ENCODE measurements around the gene ZNRF4.

- TF ChIP-seq, protein P1, sequence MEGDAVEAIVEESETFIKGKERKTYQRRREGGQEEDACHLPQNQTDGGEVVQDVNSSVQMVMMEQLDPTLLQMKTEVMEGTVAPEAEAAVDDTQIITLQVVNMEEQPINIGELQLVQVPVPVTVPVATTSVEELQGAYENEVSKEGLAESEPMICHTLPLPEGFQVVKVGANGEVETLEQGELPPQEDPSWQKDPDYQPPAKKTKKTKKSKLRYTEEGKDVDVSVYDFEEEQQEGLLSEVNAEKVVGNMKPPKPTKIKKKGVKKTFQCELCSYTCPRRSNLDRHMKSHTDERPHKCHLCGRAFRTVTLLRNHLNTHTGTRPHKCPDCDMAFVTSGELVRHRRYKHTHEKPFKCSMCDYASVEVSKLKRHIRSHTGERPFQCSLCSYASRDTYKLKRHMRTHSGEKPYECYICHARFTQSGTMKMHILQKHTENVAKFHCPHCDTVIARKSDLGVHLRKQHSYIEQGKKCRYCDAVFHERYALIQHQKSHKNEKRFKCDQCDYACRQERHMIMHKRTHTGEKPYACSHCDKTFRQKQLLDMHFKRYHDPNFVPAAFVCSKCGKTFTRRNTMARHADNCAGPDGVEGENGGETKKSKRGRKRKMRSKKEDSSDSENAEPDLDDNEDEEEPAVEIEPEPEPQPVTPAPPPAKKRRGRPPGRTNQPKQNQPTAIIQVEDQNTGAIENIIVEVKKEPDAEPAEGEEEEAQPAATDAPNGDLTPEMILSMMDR (IDR thresholded peaks at IDR 0.05), result no peak
- TF ChIP-seq POLR2A (IDR thresholded peaks at IDR 0.05) (no peak), POLR2AphosphoS5 (IDR thresholded peaks at IDR 0.05; ENCODE audit: insufficient read depth in 1 of 2, low read depth in 1 of 2) (no peak)
These were observed 24.7 kb downstream of the ZNRF4 start for GRCh38 chr19:5479958-5480357.
